ENCODE results near the gene FILIP1L.

FILIP1L gene

GRCh38 chr3:100124201-100124761 lies 10.0 kb upstream of the FILIP1L start:
- DNase-seq, result no peak

GRCh38 chr3:100123112-100123511 lies 8.8 kb upstream of the FILIP1L start:
- DNase-seq, result no peak

DNA sequence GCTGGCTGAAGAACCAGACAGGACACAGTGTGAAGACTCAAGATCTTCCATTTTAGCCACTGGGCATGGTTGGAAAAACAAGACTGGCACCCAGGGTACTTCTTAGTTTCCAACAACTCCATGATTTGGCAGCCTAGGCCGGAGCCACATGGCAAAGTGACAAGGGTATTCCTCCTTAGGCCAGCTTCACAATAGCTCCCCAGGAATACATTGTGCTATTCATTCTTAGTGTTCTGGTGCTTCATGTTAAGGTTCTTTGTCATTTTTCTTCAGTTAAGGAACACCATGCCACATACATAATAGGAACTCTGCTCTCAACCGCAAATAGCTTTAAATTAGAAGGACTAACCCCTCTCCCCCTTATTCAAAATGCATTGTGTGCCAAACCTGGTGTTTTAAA lies 8.0 kb upstream of the FILIP1L start:
- no peak for DNase-seq

- DNase-seq, result no peak
These were observed 6.4 kb upstream of the FILIP1L start for GRCh38 chr3:100120693-100121092.

GRCh38 chr3:100120012-100120411 lies 5.7 kb upstream of the FILIP1L start:
- no peak for DNase-seq

DNA sequence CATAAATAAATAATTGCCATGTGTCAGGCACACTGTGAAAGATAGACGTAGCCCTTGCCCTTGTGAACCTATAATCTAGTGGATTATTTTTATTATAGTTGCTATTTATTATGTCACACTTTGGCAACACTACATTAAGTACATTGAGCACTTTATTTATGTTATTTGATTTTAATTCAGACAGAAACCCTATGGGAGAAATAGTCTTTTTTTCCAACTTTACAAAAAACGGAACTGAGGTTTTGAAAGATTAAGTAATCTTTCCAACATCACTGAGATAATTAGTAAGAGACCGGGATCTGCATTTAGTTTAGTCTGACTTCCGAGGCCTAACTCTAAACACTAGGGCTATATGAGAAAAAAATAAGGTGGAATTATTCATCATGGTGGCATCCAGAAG lies 2.8 kb upstream of the FILIP1L start:
- no peak for DNase-seq

DNA sequence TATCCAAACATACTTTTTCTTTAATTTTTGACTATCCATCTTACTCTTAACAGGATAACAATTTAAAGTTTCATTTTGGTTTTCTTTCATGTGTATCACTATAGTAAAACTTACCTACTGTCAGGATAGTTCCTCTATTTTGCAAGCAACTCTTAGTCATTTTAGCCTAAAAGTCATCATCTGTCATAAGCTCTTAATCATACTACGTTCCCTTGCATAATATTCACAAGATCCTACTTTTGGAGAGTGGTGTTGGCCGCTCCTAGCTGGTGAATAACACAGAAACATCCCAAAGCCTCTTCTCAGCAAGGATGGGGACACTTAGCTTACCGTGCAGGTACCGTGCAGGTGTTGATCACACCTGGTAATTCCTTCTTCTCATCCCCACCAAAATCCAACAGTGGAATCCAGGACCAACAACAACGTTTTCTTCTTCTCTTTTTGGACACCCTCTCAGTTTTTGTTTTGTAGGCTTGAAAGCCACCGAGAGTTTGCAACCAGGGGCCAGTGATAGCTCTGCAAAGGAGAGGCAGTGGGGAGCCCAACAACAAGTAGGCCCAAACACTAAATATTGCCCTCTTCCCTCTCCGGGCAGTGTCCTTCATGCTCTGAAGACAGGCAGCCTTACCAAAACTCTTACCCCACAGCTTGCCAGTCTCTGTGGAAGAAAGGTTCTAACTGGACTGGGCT lies 433 bp downstream of the FILIP1L start:
- DNase-seq, result no peak

DNA sequence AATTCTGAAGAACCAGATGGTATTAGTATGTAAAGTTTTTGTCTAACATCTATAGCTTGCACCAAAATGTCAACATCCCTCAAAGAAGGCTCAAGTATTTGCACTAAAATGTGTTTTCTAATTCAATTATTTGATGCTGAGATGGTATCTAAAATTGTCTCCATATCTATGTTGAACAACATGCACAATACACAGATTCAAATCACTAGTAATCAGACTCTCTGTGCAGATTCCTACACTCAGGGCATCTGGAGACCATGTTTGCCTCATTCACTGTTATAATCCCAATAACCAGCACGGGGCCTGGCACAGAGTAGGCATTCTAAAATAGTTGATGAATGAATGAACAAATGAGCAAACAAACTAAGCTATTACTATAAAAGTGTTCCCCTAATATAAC lies 2.6 kb downstream of the FILIP1L start:
- no peak for DNase-seq

DNA sequence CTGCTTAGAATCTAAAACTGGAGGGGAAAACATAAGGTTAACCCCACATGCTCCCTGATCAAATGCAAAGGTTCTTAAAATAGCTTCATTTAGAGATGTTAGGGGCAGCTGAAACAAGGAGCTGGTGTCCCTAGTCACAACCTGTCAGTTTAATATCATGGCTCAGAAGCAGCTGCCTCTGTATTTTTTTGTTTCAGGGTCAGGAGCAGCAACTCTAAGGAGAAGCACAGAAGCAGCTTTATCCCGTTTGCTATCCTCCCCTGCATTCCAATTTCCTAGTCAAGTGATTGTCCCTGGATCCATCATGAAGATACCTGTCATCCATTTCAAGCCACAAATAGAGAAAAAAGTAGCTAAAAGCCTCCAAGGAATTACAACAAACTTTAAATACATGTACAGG lies 4.1 kb downstream of the FILIP1L start:
- no peak for DNase-seq

- no peak for DNase-seq
These were observed 5.7 kb downstream of the FILIP1L start for GRCh38 chr3:100108464-100109079.

- no peak for DNase-seq
These were observed 7.0 kb downstream of the FILIP1L start for GRCh38 chr3:100107221-100107814.

- DNase-seq, result peak; percentile 11
These were observed 7.7 kb downstream of the FILIP1L start for GRCh38 chr3:100106531-100107141.

DNA sequence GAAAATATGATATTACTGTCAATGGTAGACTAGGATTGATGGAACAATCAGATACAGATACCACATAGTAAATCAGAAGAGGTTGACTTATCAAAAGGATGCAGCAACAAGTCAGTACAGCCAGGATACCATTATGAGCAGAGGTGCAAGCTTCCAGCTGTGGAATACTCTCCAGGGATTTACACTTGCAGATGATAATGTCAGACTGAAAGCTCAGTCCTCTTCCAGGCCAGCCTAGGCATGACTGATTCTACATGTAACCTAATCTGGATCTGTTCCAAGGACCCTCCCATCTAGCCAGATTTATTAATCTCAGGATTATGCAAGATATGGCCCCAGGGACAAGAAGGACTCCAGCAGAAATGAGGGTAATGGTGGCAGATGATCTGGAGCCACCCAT lies 8.2 kb downstream of the FILIP1L start:
- no peak for DNase-seq

GRCh38 chr3:100105501-100105900 lies 8.8 kb downstream of the FILIP1L start:
- DNase-seq, result no peak

DNA sequence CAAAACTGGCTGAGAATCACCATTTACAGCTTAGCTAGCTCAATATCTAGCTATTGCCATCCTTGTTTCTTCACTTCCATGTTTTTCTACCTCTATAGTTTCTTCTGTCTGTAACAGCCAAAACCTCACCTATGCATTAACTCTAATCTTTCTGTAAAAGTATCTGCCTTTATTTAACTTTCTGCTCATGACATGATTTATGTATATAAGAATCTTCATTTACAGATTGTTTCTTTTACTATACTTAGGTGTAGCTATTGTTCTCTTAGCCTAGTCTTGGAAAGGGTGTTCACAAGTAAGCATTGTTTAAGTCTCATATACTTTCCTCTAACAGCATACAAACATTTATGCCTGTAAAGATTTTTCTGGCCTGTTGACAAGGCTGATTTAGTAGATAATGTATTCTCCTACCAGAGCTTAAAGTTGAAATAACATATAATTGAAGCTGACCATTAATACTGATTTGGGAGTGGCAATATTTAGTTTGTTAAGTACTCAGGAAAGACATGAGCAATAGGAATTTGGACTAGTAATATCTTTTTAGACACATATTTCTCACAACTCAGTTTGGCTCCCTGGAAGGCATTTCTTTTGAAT lies 9.4 kb downstream of the FILIP1L start:
- no peak for DNase-seq

- DNase-seq, result no peak
These were observed 9.9 kb downstream of the FILIP1L start for GRCh38 chr3:100104442-100104798.

GRCh38 chr3:100103558-100104441 lies 10.5 kb downstream of the FILIP1L start:
- DNase-seq, result peak; percentile 90

DNA sequence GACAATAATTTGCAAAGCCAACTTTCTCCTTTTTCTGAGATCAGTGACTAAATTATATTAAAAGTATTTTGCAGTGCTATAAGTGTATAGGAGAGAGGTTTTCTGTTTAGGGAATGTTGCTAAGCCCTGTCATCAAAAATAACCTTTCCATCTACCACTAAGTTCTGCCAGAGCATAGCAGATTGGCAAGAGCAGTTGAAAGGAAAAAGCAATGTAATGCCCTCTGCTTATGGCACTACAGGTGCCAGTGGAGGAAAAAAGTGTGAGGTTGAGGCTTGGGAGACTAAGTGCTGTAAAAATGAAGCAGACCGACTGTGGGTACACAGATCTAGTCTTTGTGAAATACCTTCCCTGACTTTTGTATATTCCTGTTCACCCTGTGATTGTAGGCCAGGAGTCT lies 11.5 kb downstream of the FILIP1L start:
- no peak for DNase-seq

- no peak for DNase-seq
These were observed 13.9 kb downstream of the FILIP1L start for GRCh38 chr3:100100425-100100824.

GRCh38 chr3:100099621-100100020 lies 14.7 kb downstream of the FILIP1L start:
- DNase-seq, result no peak

GRCh38 chr3:100098784-100099070 lies 15.6 kb downstream of the FILIP1L start:
- no peak for DNase-seq

DNA sequence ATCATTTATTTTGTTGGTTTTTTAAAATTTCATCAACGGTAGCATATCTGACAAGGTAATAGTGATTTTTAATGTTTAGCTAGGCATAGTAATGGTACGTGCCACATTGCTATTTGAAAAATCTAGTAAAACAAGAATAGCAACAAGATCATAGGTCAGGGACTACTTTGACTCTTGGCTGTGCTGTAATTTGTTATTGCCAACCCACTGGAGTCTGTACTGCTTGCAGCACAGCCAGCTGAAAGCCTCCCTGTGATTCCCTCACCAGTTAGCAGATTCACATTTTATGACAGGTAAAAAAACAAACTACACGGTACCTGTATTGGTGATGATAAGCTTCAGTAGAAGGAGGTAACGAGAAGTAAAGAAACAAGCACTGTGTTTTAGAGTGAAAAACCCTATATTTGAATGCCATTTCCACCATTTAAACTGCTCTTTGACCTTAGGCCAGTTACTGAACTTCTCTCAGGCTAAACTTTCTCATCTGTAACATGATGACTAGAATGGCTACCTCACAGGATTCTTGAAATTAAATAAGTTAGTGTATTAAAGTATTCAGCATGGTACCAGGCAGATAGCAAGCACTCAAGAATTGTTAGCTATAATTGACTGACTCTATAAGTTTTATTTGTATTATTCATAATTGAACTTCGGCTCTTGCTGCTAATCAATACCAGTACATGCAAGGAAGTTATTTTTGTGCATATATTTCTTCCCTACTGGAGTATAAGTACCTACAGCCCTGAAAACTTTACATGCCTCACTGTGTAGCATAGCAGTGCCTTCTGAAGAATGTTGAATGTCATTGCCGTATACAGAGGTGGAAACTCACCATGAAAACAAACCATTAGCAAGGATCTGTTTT lies 16.1 kb downstream of the FILIP1L start:
- DNase-seq, result no peak

All from NCI-H1092 (cell line).